SK-N-SH (cell line): ENCODE data around the gene SPINK1. TPM values are rescaled to one million over a fixed set of nuclear protein-coding genes. Genes with fewer than 3 reads are reported as not detected.

Experiments
- CTCF ChIA-PET: fragments of 300-600, 350-600 bp; formaldehyde crosslinking; extraction: SDS; loops from one replicate; lab custom pipeline; 2021; lab: Yijun Ruan, JAX
- POLR2A ChIA-PET: fragments of 350-600 bp; sonication (Branson Sonifier 250); formaldehyde crosslinking; extraction: SDS; loops from one replicate; lab custom pipeline; 2020; ENCODE audit warnings: antibody characterized with exemption, inconsistent platforms; lab: Yijun Ruan, JAX
- DNase-seq: peaks from one replicate; pipeline ENCODE4 v3.0.0; 2012
- H2AFZ ChIP-seq: fragments of 200-600 bp; sonication (generic); 2 replicates; pipeline ENCODE4 v1.8.1; 2016; ENCODE audit warnings: antibody characterized with exemption, mild to moderate bottlenecking, low read depth
- H3F3A ChIP-seq: fragments of 200-600 bp; sonication (generic); replicated peaks from 2 replicates; pipeline ENCODE3; 2016; ENCODE audit warnings: antibody characterized with exemption, mild to moderate bottlenecking; ENCODE audit not compliant: insufficient read depth
- H3K27ac ChIP-seq, 2 experiments: fragments of 200-500 bp in 1 of 2; fragments of 200-600 bp in 1 of 2; sonication (Bioruptor generic) in 1 of 2; sonication (generic), shearing (Covaris generic) in 1 of 2; 2 replicates each; pipeline versions ENCODE4 v1.5.1 to v1.6.1; 2014 to 2016; ENCODE audit warnings: low read depth in 2 of 2, inconsistent platforms in 1 of 2, low read length in 1 of 2, mild to moderate bottlenecking in 1 of 2, mixed read lengths in 1 of 2
- H3K27me3 ChIP-seq: fragments of 200-600 bp; sonication (generic), shearing (Covaris generic); 2 replicates; pipeline ENCODE4 v1.6.1; 2016; ENCODE audit warnings: mixed run types; ENCODE audit not compliant: insufficient read depth
- H3K36me3 ChIP-seq, 2 experiments: fragments of 200-500 bp in 1 of 2; fragments of 200-600 bp in 1 of 2; sonication (Bioruptor generic) in 1 of 2; sonication (generic) in 1 of 2; replicated peaks in 1 of 2; 2 replicates each; pipeline versions ENCODE3 to v1.5.1; 2014 to 2016; ENCODE audit warnings: low read length in 1 of 2, mild to moderate bottlenecking in 1 of 2; ENCODE audit not compliant: insufficient read depth in 2 of 2, control insufficient read depth in 1 of 2
- H3K4me1 ChIP-seq, 2 experiments: fragments of 200-500 bp in 1 of 2; fragments of 200-600 bp in 1 of 2; sonication (Bioruptor generic) in 1 of 2; sonication (generic), shearing (Covaris generic) in 1 of 2; 2 replicates each; pipeline versions ENCODE4 v1.5.1 to v1.6.1; 2014 to 2016; ENCODE audit warnings: low read depth in 1 of 2, low read length in 1 of 2, mixed run types in 1 of 2; ENCODE audit not compliant: insufficient read depth in 2 of 2, control insufficient read depth in 1 of 2
- H3K4me2 ChIP-seq: fragments of 200-600 bp; sonication (generic), shearing (Covaris generic); 2 replicates; pipeline ENCODE4 v1.6.1; 2017; ENCODE audit warnings: mixed run types
- H3K4me3 ChIP-seq, 2 experiments: fragments of 200-500 bp in 1 of 2; fragments of 200-600 bp in 1 of 2; sonication (Bioruptor generic) in 1 of 2; sonication (generic), shearing (Covaris generic) in 1 of 2; 2 replicates each; pipeline versions ENCODE4 v1.5.1 to v1.8.1; 2014 to 2016; ENCODE audit warnings: low read depth in 2 of 2, inconsistent platforms in 1 of 2, low read length in 1 of 2, mild to moderate bottlenecking in 1 of 2, mixed read lengths in 1 of 2, moderate library complexity in 1 of 2
- H3K79me2 ChIP-seq: fragments of 200-600 bp; sonication (generic); 2 replicates; pipeline ENCODE4 v1.8.1; 2017; ENCODE audit warnings: mild to moderate bottlenecking; ENCODE audit not compliant: insufficient read depth
- H3K9ac ChIP-seq: fragments of 200-600 bp; sonication (generic); 2 replicates; pipeline ENCODE4 v1.6.1; 2017; ENCODE audit warnings: mixed run types
- H3K9me2 ChIP-seq: fragments of 200-600 bp; sonication (generic); 2 replicates; pipeline ENCODE4 v1.6.1; 2017; ENCODE audit warnings: mixed run types
- H3K9me3 ChIP-seq: fragments of 200-600 bp; sonication (generic); 2 replicates; pipeline ENCODE4 v1.6.1; 2017; ENCODE audit warnings: mixed run types, mild to moderate bottlenecking, moderate library complexity
- H4K20me1 ChIP-seq: fragments of 200-600 bp; sonication (generic); 2 replicates; pipeline ENCODE4 v1.6.1; 2017; ENCODE audit warnings: mild to moderate bottlenecking, mixed run types; ENCODE audit not compliant: insufficient read depth
- CHD2 ChIP-seq: fragments of 150-350 bp; IDR thresholded peaks from 2 replicates; pipeline ENCODE4 v1.6.1; 2018; ENCODE audit warnings: low read length; ENCODE audit not compliant: partially characterized antibody
- CTCF ChIP-seq: fragments of 200-600 bp; sonication (generic); IDR thresholded peaks from 2 replicates; pipeline ENCODE4 v1.6.1; 2017; ENCODE audit warnings: antibody characterized with exemption, mild to moderate bottlenecking, moderate library complexity
- ELF1 ChIP-seq: IDR thresholded peaks from 2 replicates; pipeline ENCODE4 v1.4.0; 2012
- EZH2phosphoT487 ChIP-seq: fragments of 200-600 bp; sonication (generic); IDR thresholded peaks from 2 replicates; pipeline ENCODE4 v1.6.1; 2017; ENCODE audit warnings: low read depth, mixed run types, mild to moderate bottlenecking, antibody characterized with exemption, moderate library complexity, borderline replicate concordance
- FOSL2 ChIP-seq: IDR thresholded peaks from 2 replicates; pipeline ENCODE4 v1.4.0; 2012; ENCODE audit warnings: low read depth, mild to moderate bottlenecking, moderate library complexity, borderline replicate concordance
- FOXJ3 ChIP-seq: sonication (generic); formaldehyde crosslinking; IDR thresholded peaks from 2 replicates; pipeline ENCODE4 v1.5.1; 2020; ENCODE audit warnings: mild to moderate bottlenecking, missing genetic modification reagents
- FOXM1 ChIP-seq: IDR thresholded peaks from 2 replicates; pipeline ENCODE4 v1.4.0; 2012; ENCODE audit warnings: low read depth, mild to moderate bottlenecking
- GABPA ChIP-seq: IDR thresholded peaks from 2 replicates; pipeline ENCODE4 v1.4.0; 2012; ENCODE audit warnings: low read depth, mild to moderate bottlenecking
- GATA2 ChIP-seq: sonication (generic); formaldehyde crosslinking; IDR thresholded peaks from 2 replicates; pipeline ENCODE4 v1.5.0; 2020; ENCODE audit warnings: mild to moderate bottlenecking, missing genetic modification reagents
- MEF2A ChIP-seq: IDR thresholded peaks from 2 replicates; pipeline ENCODE4 v1.4.0; 2012; ENCODE audit warnings: low read depth, borderline replicate concordance
- MXI1 ChIP-seq: IDR thresholded peaks from 2 replicates; pipeline ENCODE4 v1.6.1; 2012; ENCODE audit warnings: mild to moderate bottlenecking, low read depth, low read length, improper control_type of control experiment
- RAD21 ChIP-seq: IDR thresholded peaks from 2 replicates; pipeline ENCODE4 v1.6.1; 2012; ENCODE audit warnings: mild to moderate bottlenecking, low read length
- RCOR1 ChIP-seq: fragments of 150-350 bp; IDR thresholded peaks from 2 replicates; pipeline ENCODE4 v1.6.1; 2017; ENCODE audit warnings: antibody characterized with exemption, low read length
- RXRA ChIP-seq: IDR thresholded peaks from 2 replicates; pipeline ENCODE4 v1.4.0; 2012; ENCODE audit warnings: low read depth, mild to moderate bottlenecking, borderline replicate concordance
- SIN3A ChIP-seq: IDR thresholded peaks from 2 replicates; pipeline ENCODE4 v1.6.1; 2012; ENCODE audit warnings: low read depth, mild to moderate bottlenecking, low read length, moderate library complexity, borderline replicate concordance
- SMC3 ChIP-seq: IDR thresholded peaks from 2 replicates; pipeline ENCODE4 v1.6.1; 2012; ENCODE audit warnings: low read depth, low read length, improper control_type of control experiment
- TAF1 ChIP-seq: IDR thresholded peaks from 2 replicates; pipeline ENCODE4 v1.6.1; 2012; ENCODE audit warnings: low read depth, mild to moderate bottlenecking, low read length, moderate library complexity, borderline replicate concordance
- TCF12 ChIP-seq: IDR thresholded peaks from 2 replicates; pipeline ENCODE4 v1.4.0; 2012
- TEAD4 ChIP-seq: IDR thresholded peaks from 2 replicates; pipeline ENCODE4 v1.4.0; 2012; ENCODE audit warnings: mild to moderate bottlenecking, borderline replicate concordance; ENCODE audit not compliant: insufficient read depth
- USF2 ChIP-seq: fragments of 150-350 bp; IDR thresholded peaks from 2 replicates; pipeline ENCODE4 v1.6.1; 2017; ENCODE audit warnings: antibody characterized with exemption, low read length, low read depth, borderline replicate concordance
- YY1 ChIP-seq: IDR thresholded peaks from 2 replicates; pipeline ENCODE4 v1.4.0; 2012; ENCODE audit warnings: low read depth, mild to moderate bottlenecking
- WGBS: methylation state at CpG from one replicate; pipeline ENCODE4 v1.1.6; 2017; ENCODE audit warnings: low lambda C conversion rate; 5-methylcytosine and 5-hydroxymethylcytosine counted together
- polyA plus RNA-seq, 3 experiments: library from polyadenylated mRNA; depleted of rRNA; stranded (reverse); fragments of >200 nt; gene quantifications; 2 replicates each; pipeline ENCODE4 v1.2.3, GENCODE V29; 2012
- TF ChIP-seq, protein P1 (sequence below): IDR thresholded peaks from 2 replicates; pipeline ENCODE4 v1.4.0; 2012; ENCODE audit warnings: low read depth
- TF ChIP-seq, protein P2 (sequence below): IDR thresholded peaks from 2 replicates; pipeline ENCODE4; 2012
- TF ChIP-seq, protein P3 (sequence below): IDR thresholded peaks from 2 replicates; pipeline ENCODE4 v1.4.0; 2012; ENCODE audit warnings: low read depth, borderline replicate concordance

Gene SPINK1
- polyA plus RNA-seq, 1 of the 3 experiments (the other 2 are of a cell fraction), result not detected

- TF ChIP-seq CTCF (no peak), SMC3 (no peak), FOSL2 (no peak), FOXM1 (no peak)
- TF ChIP-seq, protein P1, sequence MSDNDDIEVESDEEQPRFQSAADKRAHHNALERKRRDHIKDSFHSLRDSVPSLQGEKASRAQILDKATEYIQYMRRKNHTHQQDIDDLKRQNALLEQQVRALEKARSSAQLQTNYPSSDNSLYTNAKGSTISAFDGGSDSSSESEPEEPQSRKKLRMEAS, result no peak
These were observed 47.1 kb downstream of the SPINK1 start (continued) for GRCh38 chr5:147784146-147784987.

- H2AFZ ChIP-seq, result peak within 1 kb of the TSS; percentile 84
- no peaks in the 10 kb centered on the region for H3K9me3 ChIP-seq
- no peaks in the 10 kb centered on the region for H4K20me1 ChIP-seq
- H3F3A ChIP-seq, result peaks cover 10% of the 10 kb centered on the region
- ChIA-PET CTCF (interaction anchor here (0.9 to 2.2 kb wide), 7 partner anchors 9 to 153 kb away, joined by 3 to 16 read pairs (median 3); no protein-coding TSS in a partner anchor), POLR2A (interaction anchor here (0.6 to 1.1 kb wide), 4 partner anchors 16 to 1815 kb away, joined by 3 to 4 read pairs (median 4); no protein-coding TSS in a partner anchor)
- peak; percentile 88 for DNase-seq
- no peaks in the 10 kb centered on the region for H3K9me2 ChIP-seq
- H3K27ac ChIP-seq, result peak within 1 kb of the TSS; percentile 54 to 99
- peak within 1 kb of the TSS; percentile 69 to 70 for H3K4me3 ChIP-seq
- H3K27me3 ChIP-seq, result no peaks in the 10 kb centered on the region
- under 1% methylated on average over 18 of the region's 19 CpGs for WGBS
- peak within 1 kb of the TSS; percentile 68 for H3K9ac ChIP-seq
- peak within 1 kb of the TSS; percentile 74 for H3K4me2 ChIP-seq
- H3K36me3 ChIP-seq, result no peaks in the 10 kb centered on the region
- H3K79me2 ChIP-seq, result no peaks in the 10 kb centered on the region; the same call in 1 of the 2 replicates
- H3K4me1 ChIP-seq, result no peaks in the 10 kb centered on the region; a peak in 2 of 4 replicates
- TF ChIP-seq RXRA (no peak), SIN3A (peak; percentile 19; the same call in 1 of the 2 replicates), GATA2 (peak; percentile 47; the same call in 1 of the 2 replicates), MEF2A (no peak), RCOR1 (peak; percentile 25; the same call in 1 of the 2 replicates), USF2 (no peak), TAF1 (peak; percentile 49; the same call in 1 of the 2 replicates), GABPA (no peak), MXI1 (no peak), ELF1 (no peak), TEAD4 (no peak), RAD21 (peak; percentile 43), TCF12 (peak; percentile 19; the same call in 1 of the 2 replicates), FOXJ3 (CRISPR knock-in tag) (peak; percentile 3; the same call in 1 of the 2 replicates), CHD2 (peak; percentile 84), YY1 (no peak), EZH2phosphoT487 (no peak), SMC3 (no peak)
- TF ChIP-seq, protein P2, sequence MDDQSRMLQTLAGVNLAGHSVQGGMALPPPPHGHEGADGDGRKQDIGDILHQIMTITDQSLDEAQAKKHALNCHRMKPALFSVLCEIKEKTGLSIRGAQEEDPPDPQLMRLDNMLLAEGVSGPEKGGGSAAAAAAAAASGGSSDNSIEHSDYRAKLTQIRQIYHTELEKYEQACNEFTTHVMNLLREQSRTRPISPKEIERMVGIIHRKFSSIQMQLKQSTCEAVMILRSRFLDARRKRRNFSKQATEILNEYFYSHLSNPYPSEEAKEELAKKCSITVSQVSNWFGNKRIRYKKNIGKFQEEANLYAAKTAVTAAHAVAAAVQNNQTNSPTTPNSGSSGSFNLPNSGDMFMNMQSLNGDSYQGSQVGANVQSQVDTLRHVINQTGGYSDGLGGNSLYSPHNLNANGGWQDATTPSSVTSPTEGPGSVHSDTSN, result no peak
- TF ChIP-seq, protein P1, result no peak
- TF ChIP-seq, protein P3, sequence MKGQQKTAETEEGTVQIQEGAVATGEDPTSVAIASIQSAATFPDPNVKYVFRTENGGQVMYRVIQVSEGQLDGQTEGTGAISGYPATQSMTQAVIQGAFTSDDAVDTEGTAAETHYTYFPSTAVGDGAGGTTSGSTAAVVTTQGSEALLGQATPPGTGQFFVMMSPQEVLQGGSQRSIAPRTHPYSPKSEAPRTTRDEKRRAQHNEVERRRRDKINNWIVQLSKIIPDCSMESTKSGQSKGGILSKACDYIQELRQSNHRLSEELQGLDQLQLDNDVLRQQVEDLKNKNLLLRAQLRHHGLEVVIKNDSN, result no peak
These were observed 49.1 kb downstream of the SPINK1 start, which contains the start of gene JAKMIP2 for GRCh38 chr5:147782110-147783028. TSS of gene JAKMIP2 (minus strand) at chr5:147782728. CDS start at chr5:147671806, 110,922 bp downstream.
